ENCODE results near the gene NUP93. TPM values are rescaled to one million over a fixed set of nuclear protein-coding genes. Genes with fewer than 3 reads are reported as not detected.

NUP93 gene
- polyA plus RNA-seq, 1 donor from 2014 or later: 237 TPM

- no peak overlapping the region for H3K27ac ChIP-seq (ENCODE audit: low read length)
- H3F3A ChIP-seq (ENCODE audit: insufficient read depth, low read length, poor library complexity, severe bottlenecking): no peaks in the 10 kb centered on the region
- H3K9me2 ChIP-seq (ENCODE audit: insufficient read depth, low read length): no peaks in the 10 kb centered on the region
- H3K9ac ChIP-seq (ENCODE audit: low read length): no peak overlapping the region
- no peaks in the 10 kb centered on the region for H3K9me3 ChIP-seq (ENCODE audit: low read length)
- peaks cover 40% of the 10 kb centered on the region for H3K36me3 ChIP-seq (ENCODE audit: insufficient read depth, low read length)
- no peaks in the 10 kb centered on the region for H3K79me2 ChIP-seq (replicated peaks; ENCODE audit: insufficient read depth, low read length)
- H2AFZ ChIP-seq (ENCODE audit: low read depth, low read length): no peak overlapping the region
- no peak overlapping the region for H3K4me2 ChIP-seq (ENCODE audit: low read length)
- no peaks in the 10 kb centered on the region for H3K27me3 ChIP-seq (ENCODE audit: insufficient read depth, low read depth, low read length)
- H4K20me1 ChIP-seq (ENCODE audit: insufficient read depth): no peaks in the 10 kb centered on the region
- TF ChIP-seq MXI1 (conservative IDR thresholded peaks at IDR 0.05; ENCODE audit: poor library complexity, severe bottlenecking) (no peak), POLR2AphosphoS5 (IDR thresholded peaks at IDR 0.05) (no peak), REST (IDR thresholded peaks at IDR 0.05; ENCODE audit: borderline replicate concordance) (no peak)
- H3K4me3 ChIP-seq (ENCODE audit: low read length): no peak overlapping the region
Measured at GRCh38 chr16:56830669-56831068, 100.7 kb downstream of the NUP93 start.

DNA sequence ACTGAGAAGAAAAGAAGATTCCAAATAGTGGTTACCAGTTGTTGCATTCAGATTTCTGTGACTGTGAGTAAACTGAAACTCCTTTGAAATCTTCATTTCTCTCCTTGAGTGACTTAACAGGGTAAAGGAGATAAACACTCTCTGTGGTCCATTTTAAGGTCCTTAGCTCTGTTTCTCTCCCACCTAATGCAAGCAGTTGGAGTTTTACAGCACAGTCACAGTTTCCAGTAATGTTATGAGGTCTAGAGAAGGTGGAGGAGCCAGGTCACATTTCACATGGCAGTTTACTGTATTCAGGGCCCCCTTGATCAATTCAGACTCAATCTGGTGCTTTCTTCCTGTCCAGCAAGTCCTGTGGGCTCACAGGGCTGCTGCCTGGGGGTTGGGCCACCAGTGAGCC is 102.8 kb downstream of the NUP93 start:
- no peak overlapping the region for H3K4me3 ChIP-seq (ENCODE audit: low read length)
- H3K4me2 ChIP-seq (ENCODE audit: low read length): no peak overlapping the region
- H2AFZ ChIP-seq (ENCODE audit: low read depth, low read length): no peak overlapping the region
- no peaks in the 10 kb centered on the region for H4K20me1 ChIP-seq (ENCODE audit: insufficient read depth)
- H3K27ac ChIP-seq (ENCODE audit: low read length): no peak overlapping the region
- H3K9me3 ChIP-seq (ENCODE audit: low read length): no peaks in the 10 kb centered on the region
- H3K27me3 ChIP-seq (ENCODE audit: insufficient read depth, low read depth, low read length): no peaks in the 10 kb centered on the region
- H3K9me2 ChIP-seq (ENCODE audit: insufficient read depth, low read length): no peaks in the 10 kb centered on the region
- TF ChIP-seq RAD21 (conservative IDR thresholded peaks at IDR 0.05) (no peak), SMC3 (conservative IDR thresholded peaks at IDR 0.05; ENCODE audit: poor library complexity) (no peak), REST (IDR thresholded peaks at IDR 0.05; ENCODE audit: borderline replicate concordance) (no peak), TAF1 (IDR thresholded peaks at IDR 0.05; ENCODE audit: low read depth) (no peak), EP300 (conservative IDR thresholded peaks at IDR 0.05; ENCODE audit: poor library complexity, severe bottlenecking) (no peak)
- TF ChIP-seq, protein P1, sequence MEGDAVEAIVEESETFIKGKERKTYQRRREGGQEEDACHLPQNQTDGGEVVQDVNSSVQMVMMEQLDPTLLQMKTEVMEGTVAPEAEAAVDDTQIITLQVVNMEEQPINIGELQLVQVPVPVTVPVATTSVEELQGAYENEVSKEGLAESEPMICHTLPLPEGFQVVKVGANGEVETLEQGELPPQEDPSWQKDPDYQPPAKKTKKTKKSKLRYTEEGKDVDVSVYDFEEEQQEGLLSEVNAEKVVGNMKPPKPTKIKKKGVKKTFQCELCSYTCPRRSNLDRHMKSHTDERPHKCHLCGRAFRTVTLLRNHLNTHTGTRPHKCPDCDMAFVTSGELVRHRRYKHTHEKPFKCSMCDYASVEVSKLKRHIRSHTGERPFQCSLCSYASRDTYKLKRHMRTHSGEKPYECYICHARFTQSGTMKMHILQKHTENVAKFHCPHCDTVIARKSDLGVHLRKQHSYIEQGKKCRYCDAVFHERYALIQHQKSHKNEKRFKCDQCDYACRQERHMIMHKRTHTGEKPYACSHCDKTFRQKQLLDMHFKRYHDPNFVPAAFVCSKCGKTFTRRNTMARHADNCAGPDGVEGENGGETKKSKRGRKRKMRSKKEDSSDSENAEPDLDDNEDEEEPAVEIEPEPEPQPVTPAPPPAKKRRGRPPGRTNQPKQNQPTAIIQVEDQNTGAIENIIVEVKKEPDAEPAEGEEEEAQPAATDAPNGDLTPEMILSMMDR (IDR thresholded peaks at IDR 0.05; ENCODE audit: poor library complexity, severe bottlenecking): no peak
- no peaks in the 10 kb centered on the region for H3K79me2 ChIP-seq (replicated peaks; ENCODE audit: insufficient read depth, low read length)
- H3K9ac ChIP-seq (ENCODE audit: low read length): no peak overlapping the region
- no peaks in the 10 kb centered on the region for H3F3A ChIP-seq (ENCODE audit: insufficient read depth, low read length, poor library complexity, severe bottlenecking)
- peaks cover 40% of the 10 kb centered on the region for H3K36me3 ChIP-seq (ENCODE audit: insufficient read depth, low read length)
